B cell (primary cell): Measurements from ENCODE around the gene MAJIN. TPM values are rescaled to one million over a fixed set of nuclear protein-coding genes. Genes with fewer than 3 reads are reported as not detected.

ENCODE experiments used
- ATAC-seq: fragments of 200-7000 bp; cut with Tn5 transposase; one replicate; pipeline ENCODE4 v1.10.0; 2021; ENCODE audit warnings: low read depth, mild to moderate bottlenecking, moderate number of reproducible peaks, moderate library complexity
- CTCF ChIA-PET: fragments of 350-600 bp; sonication (Branson Sonifier 250); formaldehyde crosslinking; loops from one replicate; lab custom pipeline; 2021; ENCODE audit warnings: antibody characterized with exemption, inconsistent platforms; lab: Charles Lee
- POLR2A ChIA-PET: fragments of 350-600 bp; sonication (Branson Sonifier 250); formaldehyde crosslinking; loops from one replicate; lab custom pipeline; 2021; ENCODE audit warnings: antibody characterized with exemption; lab: Charles Lee
- DNase-seq: peaks from one replicate; pipeline ENCODE4 v3.0.0; 2013
- H2AFZ ChIP-seq: 2 replicates; pipeline ENCODE4 v1.6.1; 2012; ENCODE audit warnings: mild to moderate bottlenecking, low read depth, low read length; ENCODE audit not compliant: insufficient read depth, poor library complexity, severe bottlenecking
- H3K27ac ChIP-seq, 2 donors: 1 replicate in 1 of 2; 2 replicates in 1 of 2; pipeline ENCODE4 v1.5.1; 2012 to 2013; ENCODE audit warnings: low read length in 2 of 2, mild to moderate bottlenecking in 2 of 2, moderate library complexity in 1 of 2
- H3K27me3 ChIP-seq, 4 experiments: fragments of 200-600 bp in 1 of 4; sonication (generic) in 1 of 4; replicated peaks in 1 of 4; 1 replicate in 2 of 4; 2 replicates in 2 of 4; pipeline versions ENCODE4 v1.6.1 to v1.7.0; 2013 to 2016; ENCODE audit warnings: low read length in 3 of 4, mild to moderate bottlenecking in 2 of 4, mixed read lengths in 1 of 4, moderate library complexity in 1 of 4; ENCODE audit not compliant: insufficient read depth in 4 of 4, control insufficient read depth in 3 of 4; ENCODE audit errors: control extremely low read depth in 1 of 4
- H3K36me3 ChIP-seq, 2 experiments: replicated peaks in 1 of 2; 1 replicate in 1 of 2; 2 replicates in 1 of 2; pipeline versions ENCODE4 v1.6.1 to v1.7.1; 2013; ENCODE audit warnings: low read length in 1 of 2; ENCODE audit not compliant: insufficient read depth in 2 of 2, control insufficient read depth in 1 of 2; ENCODE audit errors: control extremely low read depth in 1 of 2, extremely low read depth in 1 of 2
- H3K4me1 ChIP-seq, 2 donors: fragments of 200-600 bp in 1 of 2; sonication (generic) in 1 of 2; 1 replicate in 1 of 2; 2 replicates in 1 of 2; pipeline versions ENCODE4 v1.5.1 to v1.6.1; 2013 to 2017; ENCODE audit warnings: low read length in 2 of 2; ENCODE audit not compliant: control insufficient read depth in 2 of 2, insufficient read depth in 2 of 2
- H3K4me2 ChIP-seq: replicated peaks from 2 replicates; pipeline ENCODE3; 2012; ENCODE audit warnings: mild to moderate bottlenecking, low read depth, low read length; ENCODE audit not compliant: poor library complexity, severe bottlenecking
- H3K4me3 ChIP-seq, 5 experiments: fragments of 200-600 bp in 1 of 5; sonication (generic) in 1 of 5; 1 replicate in 3 of 5; 2 replicates in 2 of 5; pipeline versions ENCODE4 v1.5.1 to v1.7.0; 2011 to 2016; ENCODE audit warnings: low read length in 4 of 5, mild to moderate bottlenecking in 4 of 5, low read depth in 2 of 5, control low read depth in 1 of 5, moderate library complexity in 1 of 5; ENCODE audit not compliant: insufficient read depth in 1 of 5; ENCODE audit errors: control extremely low read depth in 1 of 5, extremely low read depth in 1 of 5
- H3K79me2 ChIP-seq: fragments of 200-600 bp; sonication (generic); one replicate; pipeline ENCODE4 v1.6.0; 2016; ENCODE audit warnings: low read length; ENCODE audit not compliant: control insufficient read depth, insufficient read depth
- H3K9ac ChIP-seq: fragments of 200-600 bp; sonication (generic); 2 replicates; pipeline ENCODE4 v1.6.1; 2017; ENCODE audit warnings: mild to moderate bottlenecking, low read length, moderate library complexity
- H3K9me3 ChIP-seq, 3 donors: one replicate each; pipeline versions ENCODE4 v1.6.1 to v1.7.1; 2013; ENCODE audit warnings: low read length in 2 of 3; ENCODE audit not compliant: control insufficient read depth in 2 of 3, insufficient read depth in 1 of 3; ENCODE audit errors: control extremely low read depth in 1 of 3
- H4K20me1 ChIP-seq: 2 replicates; pipeline ENCODE4 v1.6.0; 2012; ENCODE audit warnings: mild to moderate bottlenecking, low read length; ENCODE audit not compliant: insufficient read depth, control insufficient read depth, poor library complexity, severe bottlenecking
- H3K27ac Mint-ChIP-seq: one replicate; pipeline ENCODE4 v1.8.0; 2021; ENCODE audit warnings: mixed read lengths
- H3K27me3 Mint-ChIP-seq: one replicate; pipeline ENCODE4 v1.8.0; 2021; ENCODE audit warnings: mixed read lengths
- H3K4me1 Mint-ChIP-seq: one replicate; pipeline ENCODE4 v1.8.0; 2021; ENCODE audit warnings: mixed read lengths
- H3K4me3 Mint-ChIP-seq: one replicate; pipeline ENCODE4 v1.8.0; 2021; ENCODE audit warnings: mixed read lengths
- H3K9me3 Mint-ChIP-seq: one replicate; pipeline ENCODE4 v1.8.0; 2022; ENCODE audit warnings: mixed read lengths; ENCODE audit not compliant: insufficient read depth
- CTCF ChIP-seq: fragments of 200-600 bp; IDR thresholded peaks from one replicate; pipeline ENCODE4 v1.8.0; 2022; ENCODE audit warnings: antibody characterized with exemption, mild to moderate bottlenecking
- EZH2 ChIP-seq: IDR thresholded peaks from 2 replicates; pipeline ENCODE4 v1.6.1; 2012; ENCODE audit warnings: borderline replicate concordance, low read depth, mild to moderate bottlenecking, moderate library complexity, low read length; ENCODE audit not compliant: insufficient read depth, poor library complexity, severe bottlenecking
- WGBS: methylation state at CpG from one replicate; pipeline ENCODE4 v1.1.5; 2013; ENCODE audit warnings: missing lambda C conversion rate; ENCODE audit not compliant: insufficient coverage; 5-methylcytosine and 5-hydroxymethylcytosine counted together
- intact Hi-C: fragments of 100-400 bp; cut with micrococcal nuclease; formaldehyde crosslinking; loops from one replicate; pipeline ENCODE4 v1.10.0; 2022
- polyA plus RNA-seq: library from polyadenylated mRNA; depleted of rRNA; stranded (reverse); fragments of >200 nt; gene quantifications from 2 replicates; pipeline ENCODE4 v1.2.3, GENCODE V29; 2012
- total RNA-seq, 2 donors: library from RNA; stranded (reverse); fragments of 120-200 nt in 1 of 2; gene quantifications; 1 replicate in 1 of 2; 2 replicates in 1 of 2; pipeline versions ENCODE4 v1.2.3 to v1.2.4, GENCODE V29; 2013 to 2022

The MAJIN gene
- total and polyA plus RNA-seq, 2 donors (not counting 1 experiment from before 2014, with no cell fraction given) = 0.71 to 2.4 TPM

- H3K9me3 Mint-ChIP-seq = no peaks in the 10 kb centered on the region
- no peaks in the 10 kb centered on the region for H3K27me3 Mint-ChIP-seq
- Histone ChIP-seq H3K9ac (no peak overlapping the region), H3K4me2 (no peak overlapping the region), H3K27me3 (no peaks in the 10 kb centered on the region), H2AFZ (no peak overlapping the region), H3K27ac (no peak overlapping the region), H3K4me3 (no peak overlapping the region), H3K79me2 (no peaks in the 10 kb centered on the region), H3K4me1 (no peaks in the 10 kb centered on the region), H4K20me1 (no peaks in the 10 kb centered on the region), H3K36me3 (peaks cover 0 to 70% of the 10 kb centered on the region in 2 experiments), H3K9me3 (no peaks in the 10 kb centered on the region)
- 100% methylated on average over 9 of the region's 13 CpGs for WGBS
- POLR2A ChIA-PET = no interaction called here
- H3K27ac Mint-ChIP-seq = no peak overlapping the region
- TF ChIP-seq CTCF (no peak), EZH2 (no peak)
- CTCF ChIA-PET = interaction anchor here (0.5 kb wide), 1 partner anchor 508 kb away, joined by 3 read pairs; no protein-coding TSS in a partner anchor
- ATAC-seq (no peak), DNase-seq (no peak)
- intact Hi-C loops = no loop called here
- H3K4me1 Mint-ChIP-seq = no peaks in the 10 kb centered on the region
- H3K4me3 Mint-ChIP-seq = no peak overlapping the region
These were observed 65.6 kb downstream of the MAJIN start for GRCh38 chr11:64906314-64906635.

- H3K9me3 Mint-ChIP-seq = no peaks in the 10 kb centered on the region
- no peaks in the 10 kb centered on the region for H3K4me1 ChIP-seq
- H3K4me1 Mint-ChIP-seq = no peaks in the 10 kb centered on the region
- H3K9me3 ChIP-seq = no peaks in the 10 kb centered on the region
- ChIA-PET POLR2A (no interaction called here), CTCF (interaction anchor here (0.5 kb wide), 1 partner anchor 549 kb away, joined by 3 read pairs; no protein-coding TSS in a partner anchor)
- ATAC-seq (peak; percentile 17), DNase-seq (no peak)
- H3K27me3 Mint-ChIP-seq = no peaks in the 10 kb centered on the region
- 94% methylated on average over 25 of the region's 25 CpGs for WGBS
- peaks cover 0 to 65% of the 10 kb centered on the region in 2 experiments for H3K36me3 ChIP-seq
- H3K79me2 ChIP-seq = no peaks in the 10 kb centered on the region
- no peak overlapping the region for H3K27ac Mint-ChIP-seq
- H3K9ac ChIP-seq = no peak overlapping the region
- no peak overlapping the region for H3K4me3 ChIP-seq
- H3K27ac ChIP-seq = no peak overlapping the region
- H3K27me3 ChIP-seq = no peaks in the 10 kb centered on the region
- H3K4me3 Mint-ChIP-seq = no peak overlapping the region
- TF ChIP-seq EZH2 (no peak), CTCF (no peak)
- no peak overlapping the region for H2AFZ ChIP-seq
- no peak overlapping the region for H3K4me2 ChIP-seq
- intact Hi-C loops = no loop called here
- H4K20me1 ChIP-seq = no peaks in the 10 kb centered on the region
These were observed 66.2 kb downstream of the MAJIN start for GRCh38 chr11:64905516-64906313.
